Stimulated activated CD4-positive, alpha-beta T cell treated with anti-CD3 and anti-CD28 coated beads, Interleukin-2, amount 100 ng/mL, for 48 hours (primary cell): Measurements from ENCODE around the gene SLC15A5.

Source experiments
- DNase-seq, 2 donors: peaks; one replicate each; pipeline ENCODE4 v3.0.0-alpha.2; 2020

Gene SLC15A5

GRCh38 chr12:16171348-16171747 is 106.1 kb downstream of the SLC15A5 start:
- DNase-seq = no peak

- no peak for DNase-seq
Measured at GRCh38 chr12:16168078-16168477, 109.4 kb downstream of the SLC15A5 start.

DNA sequence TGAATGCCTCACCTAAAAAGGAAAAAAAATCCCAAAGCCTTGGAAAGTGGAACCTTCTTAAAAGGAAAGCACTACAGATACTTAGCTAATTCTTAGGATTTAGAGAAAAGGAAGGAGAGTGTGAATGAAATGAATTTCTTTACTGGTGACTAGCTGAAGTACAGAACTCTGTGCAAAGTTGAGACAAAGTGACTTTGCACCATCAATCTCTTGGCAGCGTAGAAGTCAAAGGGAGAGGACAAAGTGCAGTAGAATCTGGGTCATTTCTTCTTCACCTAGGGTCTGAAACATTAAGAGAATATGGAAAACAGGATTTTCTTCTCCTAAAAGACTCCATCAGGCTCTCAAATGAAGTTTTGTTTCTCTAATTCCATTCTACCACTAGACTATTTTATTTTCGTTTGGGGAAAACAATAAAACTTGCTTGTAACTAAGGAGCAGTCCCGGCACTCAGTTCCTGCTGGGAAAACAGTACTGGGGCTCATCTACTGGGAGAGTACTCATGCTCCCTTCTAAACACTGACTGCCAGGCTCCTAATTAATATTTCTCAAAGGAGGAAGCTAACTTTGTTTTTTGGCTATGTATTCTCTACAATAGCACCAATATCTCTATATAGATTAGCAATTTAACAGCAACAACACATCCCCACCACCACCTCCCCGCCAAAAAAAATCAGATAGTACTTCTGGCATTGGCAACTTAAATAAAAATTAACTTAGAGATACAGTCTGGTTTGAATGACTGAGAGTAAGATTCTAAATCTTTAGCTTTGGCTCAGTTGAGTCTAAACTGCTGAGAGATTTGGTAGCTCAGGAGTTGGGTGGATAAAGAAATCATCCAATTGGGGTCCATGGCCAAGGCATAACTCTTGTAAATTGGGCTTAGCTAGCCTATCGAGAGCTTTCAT is 110.7 kb downstream of the SLC15A5 start:
- no peak for DNase-seq

- DNase-seq = no peak
Measured at GRCh38 chr12:16165506-16165905, 112.0 kb downstream of the SLC15A5 start.

DNA sequence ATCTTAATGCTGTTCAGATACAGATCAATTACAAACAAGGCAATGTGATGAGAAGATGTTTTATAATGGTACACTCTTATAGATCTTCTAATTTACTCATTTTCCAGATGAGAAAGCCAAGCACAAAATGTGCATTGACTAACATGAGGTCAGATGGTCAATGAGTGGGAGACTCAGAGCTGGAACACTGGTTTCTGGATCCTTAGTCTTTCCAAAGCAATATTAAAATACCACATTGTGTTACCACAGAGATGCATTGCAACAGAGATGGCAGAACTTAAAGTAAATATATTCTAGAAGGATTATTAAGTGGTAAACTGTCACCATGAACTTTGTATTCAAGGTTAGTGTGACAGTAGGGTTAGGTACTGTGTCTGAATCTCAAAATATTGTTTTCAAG is 113.6 kb downstream of the SLC15A5 start:
- DNase-seq = no peak

DNA sequence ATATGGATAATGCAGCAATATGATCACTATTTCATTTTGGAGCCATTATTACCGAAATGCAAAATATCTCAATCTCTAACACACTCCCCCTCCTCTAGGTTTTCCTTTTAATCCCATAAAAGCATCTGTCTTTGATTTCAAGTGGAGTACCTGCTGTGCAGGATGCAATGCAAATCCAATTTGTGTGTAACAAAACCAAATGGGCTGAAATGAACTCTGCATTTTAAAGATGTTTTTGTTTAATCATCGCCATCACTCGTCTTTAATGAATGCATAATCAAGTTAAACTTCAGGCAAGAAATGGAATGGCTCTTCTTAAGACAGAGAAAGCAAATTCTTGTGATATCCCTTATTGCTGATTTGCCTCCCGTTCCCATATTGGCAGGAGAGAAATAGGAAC is 114.3 kb downstream of the SLC15A5 start:
- no peak for DNase-seq

DNA sequence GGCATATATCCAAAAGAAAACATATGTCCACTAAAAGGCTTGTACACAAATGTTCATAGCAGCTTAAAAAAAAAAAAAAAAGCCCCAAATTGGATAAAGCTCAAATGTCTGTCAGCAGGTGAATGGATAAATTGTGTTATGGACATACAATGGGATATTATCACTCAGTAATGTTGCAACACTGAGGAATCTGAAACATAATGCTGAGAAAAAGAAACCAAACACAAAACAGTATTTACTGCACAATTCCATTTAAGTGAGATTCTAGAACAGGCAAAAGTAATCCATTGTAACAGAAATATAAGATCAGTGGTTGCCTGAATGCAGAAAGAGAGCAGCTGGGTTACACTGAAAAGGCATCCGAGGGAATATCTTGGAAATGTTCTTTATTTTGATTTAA is 117.9 kb downstream of the SLC15A5 start:
- DNase-seq = no peak

- DNase-seq = no peak
Measured at GRCh38 chr12:16158050-16158449, 119.4 kb downstream of the SLC15A5 start.

GRCh38 chr12:16155938-16156337 is 121.5 kb downstream of the SLC15A5 start:
- DNase-seq = no peak

GRCh38 chr12:16154990-16155389 is 122.5 kb downstream of the SLC15A5 start:
- DNase-seq = no peak

DNA sequence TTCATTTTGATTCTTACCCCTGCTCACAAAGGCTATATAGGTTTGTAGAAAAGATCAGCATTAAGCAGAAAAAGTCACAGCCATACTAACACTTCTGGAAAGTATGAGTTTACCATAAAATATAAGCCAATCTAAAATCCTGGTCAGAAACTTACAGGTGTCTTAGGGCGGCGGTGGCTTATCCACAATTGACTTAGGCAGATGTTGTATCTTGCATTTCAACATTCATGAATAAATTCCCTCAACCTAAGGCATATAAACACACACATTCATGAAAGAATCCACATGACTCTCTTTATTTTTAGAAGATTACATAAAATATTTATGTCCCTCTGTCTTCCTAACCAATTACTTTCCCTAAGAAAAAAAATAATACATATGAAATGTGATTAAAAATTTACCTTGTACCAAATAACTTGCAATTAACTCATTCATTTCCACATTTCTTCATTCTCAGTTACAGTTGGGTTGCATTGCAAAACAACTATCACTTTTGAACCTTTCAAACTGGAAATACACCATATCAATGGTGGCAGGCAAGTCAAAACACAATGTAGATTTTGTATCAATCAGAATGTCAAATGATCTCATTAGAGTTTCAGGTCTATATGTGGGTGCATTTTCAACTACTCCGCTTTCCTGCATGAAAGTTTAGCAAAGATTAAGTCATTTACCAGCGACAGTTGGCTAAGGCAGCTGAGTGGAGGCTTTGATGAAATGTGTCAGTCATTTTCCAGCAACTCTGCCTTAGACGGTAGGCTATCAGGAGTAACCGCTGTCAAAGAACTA is 124.4 kb downstream of the SLC15A5 start:
- no peak for DNase-seq

DNA sequence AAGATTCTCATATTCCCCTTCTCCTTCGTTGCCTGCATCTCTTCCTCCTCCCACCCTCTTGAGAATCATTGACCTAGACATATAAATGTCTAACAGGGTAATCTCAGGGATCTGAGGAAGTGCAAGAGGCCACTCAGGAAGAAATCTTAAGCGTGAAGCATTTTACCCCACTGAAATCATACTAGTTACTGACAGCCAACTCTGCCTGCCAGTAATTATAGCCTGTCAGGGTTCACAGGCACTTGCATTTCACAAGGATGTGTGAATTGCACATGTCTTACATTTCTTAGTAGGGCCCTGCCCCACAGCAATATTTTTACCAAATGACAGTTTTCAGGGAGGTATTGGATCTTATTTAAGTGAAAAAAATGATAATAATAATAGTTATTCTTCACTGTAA is 127.2 kb downstream of the SLC15A5 start:
- no peak for DNase-seq

- DNase-seq = no peak
Measured at GRCh38 chr12:16148938-16149337, 128.5 kb downstream of the SLC15A5 start.
